GM12892 (cell line): ENCODE data around the gene VEPH1.

Source experiments
- POLR2A ChIP-seq: IDR thresholded peaks from 2 replicates; pipeline ENCODE4 v1.6.1; 2011; ENCODE audit warnings: low read depth, low read length, control low read depth
- POLR2AphosphoS5 ChIP-seq: IDR thresholded peaks from 2 replicates; pipeline ENCODE4 v1.6.1; 2011; ENCODE audit warnings: low read depth, low read length, control low read depth
- TAF1 ChIP-seq: IDR thresholded peaks from 2 replicates; pipeline ENCODE4 v1.6.1; 2011; ENCODE audit warnings: low read depth, mild to moderate bottlenecking, control low read depth, low read length, borderline replicate concordance

DNA sequence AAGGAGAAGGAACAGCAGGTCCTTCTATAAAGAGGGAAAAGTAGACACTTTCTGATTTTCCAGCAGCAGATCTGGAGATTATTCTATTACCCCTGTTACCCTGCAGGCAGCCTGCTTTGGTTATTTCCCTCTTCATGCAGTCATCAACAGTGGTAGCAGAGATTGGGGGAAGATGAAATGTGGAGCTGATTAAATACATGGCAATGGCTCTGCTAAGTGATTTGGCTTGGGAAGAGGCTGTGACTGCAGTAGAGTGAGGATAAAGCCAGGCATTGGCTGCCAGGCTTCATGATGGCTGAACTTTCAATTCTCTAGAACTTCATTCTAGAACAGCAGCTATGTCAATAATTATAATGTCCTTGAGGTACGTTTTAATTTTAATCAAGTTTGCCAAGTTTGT, 37.5 kb downstream of the VEPH1 start:
- TF ChIP-seq POLR2A (no peak), TAF1 (no peak), POLR2AphosphoS5 (no peak)
